GM21717 (cell line): Measurements from ENCODE around the gene COL24A1.
A peak's percentile ranks its signal among the peaks of the same experiment; 100 is the strongest.
"Not testable (repeated sequence)": the region's sequence is repeated elsewhere in the genome, so short reads cannot be mapped to it uniquely, and the experiment has no call there.

Source experiments
- ATAC-seq: cut with Tn5 transposase; IDR thresholded peaks from one replicate; pipeline ENCODE4 v1.9.1; 2021; ENCODE audit warnings: mild to moderate bottlenecking, moderate library complexity; ENCODE audit not compliant: unreplicated experiment

Gene COL24A1

GRCh38 chr1:85911742-85912141, 244.8 kb downstream of the COL24A1 start:
- no peak for ATAC-seq

- no peak for ATAC-seq
These were observed 255.7 kb downstream of the COL24A1 start for GRCh38 chr1:85900921-85901320.

GRCh38 chr1:85898861-85899260, 257.7 kb downstream of the COL24A1 start:
- no peak for ATAC-seq

GRCh38 chr1:85894651-85895050, 261.9 kb downstream of the COL24A1 start:
- peak; percentile 72 for ATAC-seq

GRCh38 chr1:85892366-85892765, 264.2 kb downstream of the COL24A1 start:
- ATAC-seq, result no peak

- no peak for ATAC-seq
These were observed 266.7 kb downstream of the COL24A1 start for GRCh38 chr1:85889870-85890269.

DNA sequence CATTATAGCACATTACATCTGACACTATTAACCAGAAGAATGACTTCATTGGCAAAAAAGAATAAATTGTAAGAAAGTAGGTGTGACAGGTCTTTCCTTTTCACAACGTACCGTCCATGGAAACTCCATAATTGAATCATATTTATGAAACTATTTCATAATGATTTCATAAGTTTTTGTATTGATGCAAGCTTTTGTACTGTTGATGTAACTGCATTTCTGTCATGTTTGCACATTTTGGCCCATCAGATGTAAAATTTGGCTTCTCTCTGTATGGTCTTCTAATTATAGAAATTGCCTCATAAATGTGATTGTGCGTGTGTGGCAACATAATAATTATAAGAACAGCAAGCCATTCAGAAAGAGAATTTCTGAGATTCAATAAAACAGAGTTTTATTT, 267.7 kb downstream of the COL24A1 start:
- ATAC-seq, result no peak

- no peak for ATAC-seq
These were observed 272.1 kb downstream of the COL24A1 start for GRCh38 chr1:85884372-85885035.

GRCh38 chr1:85867189-85867588, 289.4 kb downstream of the COL24A1 start:
- ATAC-seq, result no peak

DNA sequence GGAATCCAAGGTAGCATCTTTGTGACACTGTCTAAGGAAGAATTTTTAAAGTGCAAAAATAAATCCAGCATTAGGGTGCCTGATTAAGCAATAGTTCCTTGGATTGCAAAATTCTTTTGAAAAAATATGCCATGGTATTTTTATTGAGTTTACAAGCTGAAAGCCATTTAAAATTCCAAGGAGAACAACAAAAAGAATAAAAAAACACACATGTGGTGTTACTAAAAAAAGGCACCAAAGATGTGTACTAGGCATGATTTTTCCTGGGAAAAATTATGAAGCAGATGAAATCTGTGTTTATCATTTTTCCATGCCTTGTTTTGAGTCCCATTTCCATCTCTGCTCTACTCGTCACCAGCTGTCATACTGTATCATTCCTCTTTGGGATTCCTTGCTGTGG, 291.4 kb downstream of the COL24A1 start:
- no peak for ATAC-seq

GRCh38 chr1:85864727-85865126, 291.8 kb downstream of the COL24A1 start:
- ATAC-seq, result no peak

- ATAC-seq, result not testable (repeated sequence)
These were observed 292.9 kb downstream of the COL24A1 start for GRCh38 chr1:85863639-85864038.

DNA sequence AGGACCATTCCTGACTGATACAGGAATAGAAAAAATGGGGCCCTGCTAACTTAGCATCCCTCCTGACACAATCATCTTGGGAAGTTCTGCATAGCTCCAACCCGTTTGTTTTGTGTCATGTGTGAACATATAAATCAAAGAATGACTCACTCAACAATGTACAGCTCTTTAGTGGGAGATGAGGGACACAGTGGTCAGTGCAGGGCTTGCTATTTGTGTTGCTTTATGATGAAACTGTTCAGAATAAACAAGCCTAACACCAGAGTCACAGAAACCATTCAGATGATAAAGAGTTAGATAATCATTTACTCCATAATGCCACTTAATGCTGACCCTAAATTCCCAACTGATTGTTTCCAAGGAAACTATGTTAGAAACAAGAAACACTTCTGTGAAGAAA, 294.1 kb downstream of the COL24A1 start:
- no peak for ATAC-seq

GRCh38 chr1:85857991-85858390, 298.6 kb downstream of the COL24A1 start:
- ATAC-seq, result no peak

GRCh38 chr1:85850238-85850637, 306.3 kb downstream of the COL24A1 start:
- no peak for ATAC-seq

DNA sequence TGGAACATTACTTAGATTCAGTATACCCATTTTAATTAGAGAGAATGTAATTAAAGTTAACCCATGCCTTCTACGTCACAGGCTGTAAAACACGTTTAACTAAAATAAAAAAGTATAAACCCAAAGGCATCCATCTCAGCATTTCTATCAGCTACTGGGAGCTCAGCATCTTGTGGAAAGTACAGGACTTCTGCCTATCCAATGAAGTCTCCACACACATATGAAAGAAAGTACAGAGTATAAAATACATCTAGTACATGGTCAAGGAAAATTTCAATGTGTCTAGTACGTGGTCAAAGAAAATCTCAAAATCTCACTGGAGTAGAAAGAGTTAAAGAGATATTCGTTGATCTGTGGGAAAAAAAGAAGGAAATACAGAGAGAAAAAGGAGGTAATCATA, 306.9 kb downstream of the COL24A1 start:
- ATAC-seq, result no peak

DNA sequence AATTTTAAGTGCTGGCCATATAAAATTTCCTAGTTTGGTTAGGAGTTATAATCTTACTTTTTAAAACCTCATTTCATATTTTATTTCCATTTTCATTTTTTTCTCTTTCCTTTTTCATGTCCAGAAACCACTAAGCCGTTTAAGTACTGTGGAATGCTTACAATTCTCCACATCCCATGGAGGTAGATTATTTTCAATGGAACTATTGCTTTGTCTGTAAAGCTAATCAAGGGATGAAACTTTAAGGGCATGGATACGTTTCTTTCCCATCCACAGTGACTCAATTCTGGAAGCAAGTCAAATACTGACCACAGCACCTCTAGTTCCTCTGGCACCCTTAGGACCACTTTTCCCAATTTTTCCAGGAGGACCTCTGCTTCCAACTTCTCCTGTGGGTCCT, 309.2 kb downstream of the COL24A1 start:
- ATAC-seq, result no peak

GRCh38 chr1:85846706-85847105, 309.9 kb downstream of the COL24A1 start:
- no peak for ATAC-seq

DNA sequence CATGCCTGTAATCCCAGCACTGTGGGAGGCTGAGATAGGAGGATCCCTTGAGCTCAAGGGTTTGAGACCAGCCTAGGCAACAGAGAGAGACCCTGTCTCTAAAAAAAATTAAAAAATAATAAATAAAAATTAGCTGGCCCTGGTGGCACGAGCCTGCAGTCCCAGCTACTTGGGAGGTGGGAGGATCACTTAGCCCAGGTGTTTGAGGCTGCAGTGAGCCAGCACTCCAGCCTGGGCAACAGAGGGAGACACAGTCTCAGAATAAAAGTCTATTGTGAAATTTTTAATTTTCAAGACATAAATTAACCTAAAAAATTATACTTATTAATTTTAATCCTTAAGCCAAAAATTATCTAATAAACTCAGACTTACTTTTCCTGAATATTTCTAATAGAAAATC, 317.1 kb downstream of the COL24A1 start:
- ATAC-seq, result no peak

DNA sequence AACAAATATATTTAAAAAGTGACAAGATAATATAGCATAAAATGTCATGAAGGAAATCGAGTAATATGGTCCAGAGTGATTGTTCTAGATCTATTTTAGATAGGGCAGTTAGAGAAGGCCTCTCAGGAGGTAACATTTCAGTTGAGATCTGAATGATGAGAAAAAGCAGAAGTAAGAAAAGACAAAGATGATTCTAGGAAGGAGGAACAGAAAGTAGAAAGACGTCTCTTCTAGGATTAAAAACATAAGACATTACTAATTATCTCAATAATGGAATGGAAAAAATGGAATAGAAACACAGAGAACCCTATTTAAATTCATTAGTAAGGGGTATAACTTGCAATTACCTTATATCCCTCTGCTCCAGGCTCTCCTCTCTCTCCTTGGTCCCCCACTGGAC, 318.3 kb downstream of the COL24A1 start:
- peak; percentile 93 for ATAC-seq

DNA sequence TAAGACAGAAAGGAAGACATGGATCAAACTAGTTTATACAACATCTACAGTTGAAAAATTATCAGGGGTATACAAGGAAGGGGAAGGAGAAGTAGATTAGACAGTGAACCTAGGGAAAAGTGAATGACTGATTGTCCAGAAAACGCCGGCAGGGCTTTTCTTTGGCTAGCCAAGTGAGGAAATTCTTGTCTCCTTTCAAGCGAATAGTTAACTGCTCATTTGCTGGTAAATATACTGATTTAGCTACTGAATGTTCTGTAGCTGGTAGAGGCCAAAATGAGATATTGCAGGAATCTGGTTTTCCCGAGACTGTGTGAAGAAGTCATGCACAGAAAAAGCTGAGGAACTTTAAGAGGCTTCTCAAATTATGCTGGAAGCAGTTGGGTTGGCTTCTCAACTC, 319.8 kb downstream of the COL24A1 start:
- no peak for ATAC-seq

DNA sequence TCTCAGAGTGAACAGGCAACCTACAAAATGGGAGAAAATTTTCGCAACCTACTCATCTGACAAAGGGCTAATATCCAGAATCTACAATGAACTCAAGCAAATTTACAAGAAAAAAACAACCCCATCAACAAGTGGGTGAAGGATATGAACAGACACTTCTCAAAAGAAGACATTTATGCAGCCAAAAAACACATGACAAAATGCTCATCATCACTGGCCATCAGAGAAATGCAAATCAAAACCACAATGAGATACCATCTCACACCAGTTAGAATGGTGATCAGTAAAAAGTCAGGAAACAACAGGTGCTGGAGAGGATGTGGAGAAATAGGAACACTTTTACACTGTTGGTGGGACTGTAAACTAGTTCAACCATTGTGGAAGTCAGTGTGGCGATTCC, 323.4 kb downstream of the COL24A1 start:
- not testable (repeated sequence) for ATAC-seq

DNA sequence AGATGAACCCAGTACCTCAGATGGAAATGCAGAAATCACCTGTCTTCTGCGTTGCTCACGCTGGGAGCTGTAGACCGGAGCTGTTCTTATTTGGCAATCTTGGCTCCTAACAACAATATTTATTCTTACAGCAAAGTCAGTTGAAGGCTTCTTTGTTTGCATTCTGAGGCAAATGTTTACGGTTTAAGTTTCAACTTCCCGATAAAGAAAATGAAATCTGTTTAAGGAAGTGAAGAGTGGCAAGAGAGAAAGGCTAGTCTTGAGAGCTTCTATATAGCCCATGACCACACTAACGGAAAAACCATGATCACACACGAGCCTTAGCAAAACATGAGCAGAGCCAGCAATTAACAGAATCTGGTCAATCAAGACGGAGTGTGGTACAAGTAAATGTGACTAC, 325.7 kb downstream of the COL24A1 start:
- ATAC-seq, result no peak
